Mucosa of descending colon (tissue), 3 donors: ENCODE results near the gene ATP9B. TPM values are rescaled to one million over a fixed set of nuclear protein-coding genes. Genes with fewer than 3 reads are reported as not detected.
A peak's percentile ranks its signal among the peaks of the same experiment; 100 is the strongest.

Source experiments
- ATAC-seq: fragments of 200-7000 bp; cut with Tn5 transposase; one replicate; pipeline ENCODE4 v1.9.1; 2020; ENCODE audit warnings: mild to moderate bottlenecking, moderate library complexity
- DNase-seq, 3 donors: peaks; one replicate each; pipeline ENCODE4 v3.0.0-alpha.2; 2020
- H3K36me3 ChIP-seq: fragments of 200-600 bp; one replicate; pipeline ENCODE4 v1.8.0; 2021; ENCODE audit warnings: low read depth, mild to moderate bottlenecking
- H3K4me1 ChIP-seq: fragments of 200-600 bp; one replicate; pipeline ENCODE4 v1.8.0; 2021; ENCODE audit warnings: low read depth, mild to moderate bottlenecking
- H3K4me3 ChIP-seq: fragments of 200-600 bp; one replicate; pipeline ENCODE4 v1.8.0; 2021; ENCODE audit warnings: mild to moderate bottlenecking
- H3K9me3 ChIP-seq: fragments of 200-600 bp; one replicate; pipeline ENCODE4 v1.8.0; 2021; ENCODE audit warnings: mild to moderate bottlenecking
- intact Hi-C, 2 donors: fragments of 100-400 bp; cut with DNase I in 1 of 2; cut with micrococcal nuclease in 1 of 2; formaldehyde crosslinking; loops; one replicate each; pipeline versions ENCODE4 v1.11.0 to v1.11.1; 2022; cut with DNase I, micrococcal nuclease
- total RNA-seq, 3 donors: library from RNA; stranded (reverse); fragmentation: NEBNext Ultra II Directional in 2 of 3; extraction: Animal tissue kit (Norgen Biotek cat#: 25700) in 2 of 3; gene quantifications; one replicate each; pipeline versions ENCODE4 v1.2.1 to v1.2.4, GENCODE V29; 2021 to 2023
- TF ChIP-seq, protein P1 (sequence below): fragments of 200-600 bp; IDR thresholded peaks from one replicate; pipeline ENCODE4 v1.8.0; 2022; ENCODE audit warnings: antibody characterized with exemption, mild to moderate bottlenecking
- donor health status: DM: no; HTN: no; CAD: no; lungs with moderate emphysema.
- donor health status: DM: no; HTN: no; CAD: no.
- donor health status: DM: no; HTN: yes; CAD: no.

ATP9B gene
- total RNA-seq, 3 donors from 2014 or later: 25.8 to 37.1 (median 34.1) TPM

DNA sequence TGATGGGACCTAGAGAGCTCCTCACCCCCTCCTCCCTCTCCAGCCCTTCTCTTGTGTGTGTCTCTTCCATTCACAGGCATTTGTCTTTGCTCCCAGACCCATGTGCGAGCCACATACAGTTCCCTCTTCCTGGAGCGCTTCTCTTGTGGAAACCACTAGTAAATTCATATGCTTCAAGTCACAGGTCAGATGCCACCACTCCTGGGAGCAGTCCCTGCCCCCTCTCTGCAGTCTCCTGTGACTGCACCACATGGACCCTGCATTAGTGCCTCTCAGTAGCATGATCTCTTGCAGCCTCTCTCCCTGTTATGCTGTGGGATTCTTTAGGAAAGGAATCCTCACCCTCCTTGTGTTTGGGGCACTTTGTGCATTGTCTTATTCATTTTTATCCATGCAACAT lies 230.1 kb downstream of the ATP9B start:
- DNase-seq: no peak
- peaks cover 4% of the 10 kb centered on the region for H3K4me1 ChIP-seq
- no peak overlapping the region for H3K4me3 ChIP-seq
- H3K9me3 ChIP-seq: no peaks in the 10 kb centered on the region
- TF ChIP-seq, protein P1, sequence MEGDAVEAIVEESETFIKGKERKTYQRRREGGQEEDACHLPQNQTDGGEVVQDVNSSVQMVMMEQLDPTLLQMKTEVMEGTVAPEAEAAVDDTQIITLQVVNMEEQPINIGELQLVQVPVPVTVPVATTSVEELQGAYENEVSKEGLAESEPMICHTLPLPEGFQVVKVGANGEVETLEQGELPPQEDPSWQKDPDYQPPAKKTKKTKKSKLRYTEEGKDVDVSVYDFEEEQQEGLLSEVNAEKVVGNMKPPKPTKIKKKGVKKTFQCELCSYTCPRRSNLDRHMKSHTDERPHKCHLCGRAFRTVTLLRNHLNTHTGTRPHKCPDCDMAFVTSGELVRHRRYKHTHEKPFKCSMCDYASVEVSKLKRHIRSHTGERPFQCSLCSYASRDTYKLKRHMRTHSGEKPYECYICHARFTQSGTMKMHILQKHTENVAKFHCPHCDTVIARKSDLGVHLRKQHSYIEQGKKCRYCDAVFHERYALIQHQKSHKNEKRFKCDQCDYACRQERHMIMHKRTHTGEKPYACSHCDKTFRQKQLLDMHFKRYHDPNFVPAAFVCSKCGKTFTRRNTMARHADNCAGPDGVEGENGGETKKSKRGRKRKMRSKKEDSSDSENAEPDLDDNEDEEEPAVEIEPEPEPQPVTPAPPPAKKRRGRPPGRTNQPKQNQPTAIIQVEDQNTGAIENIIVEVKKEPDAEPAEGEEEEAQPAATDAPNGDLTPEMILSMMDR: no peak
- ATAC-seq: no peak
- intact Hi-C loops: no loop called here
- H3K36me3 ChIP-seq: no peaks in the 10 kb centered on the region

DNA sequence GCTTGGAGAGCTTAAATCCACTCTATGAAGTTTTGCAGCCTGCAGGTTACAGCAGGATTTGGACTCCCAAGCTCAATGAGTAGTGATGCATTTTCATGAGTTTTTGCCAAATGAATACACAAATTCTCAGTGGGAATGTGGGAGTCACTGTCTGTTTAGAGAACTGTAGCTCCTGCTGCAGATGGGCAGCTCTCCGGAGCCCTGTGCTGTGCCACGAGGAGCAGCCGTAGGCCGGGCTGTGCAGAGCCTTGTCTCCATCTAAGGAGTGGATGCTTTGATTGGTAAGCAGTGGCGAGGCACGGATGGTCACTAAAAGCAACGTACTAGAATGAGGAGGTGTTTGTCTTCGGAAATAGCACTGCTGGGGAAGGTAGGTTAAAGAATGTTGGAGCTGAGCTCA lies 230.5 kb downstream of the ATP9B start:
- TF ChIP-seq, protein P1: no peak
- Histone ChIP-seq H3K4me3 (no peak overlapping the region), H3K9me3 (no peaks in the 10 kb centered on the region), H3K4me1 (peaks cover 4% of the 10 kb centered on the region), H3K36me3 (no peaks in the 10 kb centered on the region)
- no peak for ATAC-seq
- intact Hi-C loops: no loop called here
- no peak for DNase-seq

- TF ChIP-seq, protein P1: no peak
- ATAC-seq (no peak), DNase-seq (no peak)
- intact Hi-C loops: no loop called here
- Histone ChIP-seq H3K36me3 (no peaks in the 10 kb centered on the region), H3K9me3 (no peaks in the 10 kb centered on the region), H3K4me1 (peaks cover 4% of the 10 kb centered on the region), H3K4me3 (no peak overlapping the region)
Measured at GRCh38 chr18:79300413-79300812, 231.2 kb downstream of the ATP9B start.

- no peaks in the 10 kb centered on the region for H3K36me3 ChIP-seq
- TF ChIP-seq, protein P1: no peak
- ATAC-seq (peak; percentile 97), DNase-seq (peak; percentile 74 to 76 (median 75))
- H3K4me1 ChIP-seq: peaks cover 4% of the 10 kb centered on the region
- no peak overlapping the region for H3K4me3 ChIP-seq
- intact Hi-C loops: no loop called here
- H3K9me3 ChIP-seq: no peaks in the 10 kb centered on the region
Measured at GRCh38 chr18:79302120-79302519, 232.9 kb downstream of the ATP9B start.

DNA sequence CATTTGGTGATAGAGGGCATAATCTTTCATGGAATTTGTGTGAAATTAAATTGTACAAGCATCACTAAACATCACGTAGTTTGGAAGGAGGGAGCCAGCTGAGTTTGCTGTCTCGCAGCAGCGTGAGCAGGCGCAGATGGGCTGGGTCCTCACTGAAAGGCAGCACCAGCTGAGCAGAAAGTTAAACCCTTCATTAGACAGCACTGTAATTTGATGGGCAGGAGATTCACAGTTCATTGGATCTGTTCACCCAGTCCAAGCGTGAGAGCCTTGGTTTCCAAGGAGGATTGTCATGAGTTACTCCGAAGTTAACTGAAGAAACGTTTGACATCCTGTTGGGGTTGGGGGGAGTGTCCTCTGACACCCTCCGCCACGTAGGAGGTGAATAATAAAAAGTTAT lies 236.7 kb downstream of the ATP9B start:
- TF ChIP-seq, protein P1: no peak
- Histone ChIP-seq H3K4me3 (no peak overlapping the region), H3K9me3 (no peaks in the 10 kb centered on the region), H3K4me1 (peaks cover 4% of the 10 kb centered on the region), H3K36me3 (no peaks in the 10 kb centered on the region)
- no peak for DNase-seq
- intact Hi-C loops: no loop called here
- ATAC-seq: no peak

GRCh38 chr18:79309614-79310358 lies 240.6 kb downstream of the ATP9B start:
- Histone ChIP-seq H3K9me3 (no peaks in the 10 kb centered on the region), H3K4me3 (no peak overlapping the region), H3K4me1 (no peaks in the 10 kb centered on the region), H3K36me3 (no peaks in the 10 kb centered on the region)
- ATAC-seq: no peak
- intact Hi-C loops: no loop called here
- no peak for DNase-seq
- TF ChIP-seq, protein P1: no peak
